GM19395 (cell line): ENCODE data around the gene TXNDC2.
"Not testable (repeated sequence)": the region's sequence is repeated elsewhere in the genome, so short reads cannot be mapped to it uniquely, and the experiment has no call there.

ENCODE experiments used
- ATAC-seq: cut with Tn5 transposase; IDR thresholded peaks from one replicate; pipeline ENCODE4 v1.9.1; 2021; ENCODE audit warnings: mild to moderate bottlenecking, moderate library complexity; ENCODE audit not compliant: unreplicated experiment

TXNDC2 gene

GRCh38 chr18:9884090-9884489 is 1.7 kb upstream of the TXNDC2 start:
- no peak for ATAC-seq

- no peak for ATAC-seq
Observed at GRCh38 chr18:9884532-9885140, 1.1 kb upstream of the TXNDC2 start.

- no peak for ATAC-seq
Observed at GRCh38 chr18:9886005-9886348, 204 bp downstream of the TXNDC2 start.

GRCh38 chr18:9887992-9888391 is 2.2 kb downstream of the TXNDC2 start:
- ATAC-seq, result no peak

DNA sequence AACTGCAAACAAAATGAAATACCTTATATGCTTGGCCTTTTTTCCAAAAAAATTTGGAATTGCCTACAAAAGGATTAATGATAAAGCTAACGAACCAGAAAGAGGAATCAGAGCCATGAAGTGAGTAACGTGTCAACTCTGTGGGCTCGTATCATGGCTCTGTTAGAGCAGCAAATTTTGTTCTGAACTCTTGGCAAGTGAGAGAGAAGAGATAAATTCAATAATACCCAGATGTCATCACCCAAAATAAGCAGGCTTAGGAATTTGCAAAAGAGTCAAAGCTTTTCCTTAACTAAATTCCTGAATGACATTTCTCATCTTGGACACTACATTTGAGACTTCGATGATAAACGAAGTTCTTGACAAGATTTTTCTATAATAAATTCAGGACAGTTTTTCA is 4.4 kb downstream of the TXNDC2 start:
- no peak for ATAC-seq

- ATAC-seq, result no peak
Observed at GRCh38 chr18:9890957-9891356, 5.2 kb downstream of the TXNDC2 start.

- not testable (repeated sequence) for ATAC-seq
Observed at GRCh38 chr18:9891515-9891914, 5.7 kb downstream of the TXNDC2 start.

DNA sequence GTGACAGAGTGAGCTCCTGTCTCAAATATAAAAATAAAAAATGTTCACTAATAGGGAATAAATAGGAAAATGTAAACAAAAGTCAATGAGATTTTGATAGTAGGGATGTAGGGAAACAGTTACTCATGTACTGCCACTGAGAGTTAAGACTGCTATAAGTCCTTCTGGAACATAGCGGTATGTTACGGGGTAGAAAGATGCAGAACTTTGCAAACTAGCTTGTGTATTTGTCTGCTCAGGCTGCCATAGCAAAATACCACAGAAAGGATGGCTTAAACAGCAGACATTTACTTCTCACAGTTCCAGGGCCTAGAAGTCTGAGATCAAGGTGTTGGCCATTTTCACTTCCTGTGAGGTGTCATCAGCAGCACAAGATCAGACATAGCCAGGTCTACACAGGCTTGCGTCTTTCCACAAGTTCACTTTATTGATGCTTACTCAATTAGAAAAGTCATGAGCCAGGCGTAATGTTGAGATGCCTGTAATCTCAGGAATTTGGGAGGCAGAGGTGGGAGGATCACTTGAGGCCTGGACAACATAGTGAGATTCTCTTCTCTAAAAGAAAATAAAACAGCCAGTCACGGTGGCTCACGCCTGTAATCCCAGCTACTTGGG is 8.8 kb downstream of the TXNDC2 start:
- no peak for ATAC-seq

DNA sequence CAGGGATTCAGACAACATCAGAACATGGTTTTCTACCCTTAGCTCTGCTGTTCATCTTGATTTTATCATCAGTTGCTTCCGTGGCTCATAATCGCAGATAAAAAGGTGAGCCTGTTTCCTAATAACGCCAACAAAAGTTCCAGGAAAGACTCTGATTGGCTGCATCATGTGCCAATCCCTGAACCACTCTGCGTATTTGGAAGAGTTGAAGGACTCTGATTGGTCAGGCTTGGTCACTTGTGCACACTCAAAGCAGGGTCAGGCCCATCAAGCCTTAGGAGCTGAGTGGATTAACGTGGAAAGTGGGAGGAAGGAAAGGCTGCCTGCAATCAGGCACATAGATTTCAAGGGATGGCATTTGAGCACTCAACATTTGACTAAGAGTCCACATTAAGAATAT is 11.4 kb downstream of the TXNDC2 start:
- no peak for ATAC-seq

DNA sequence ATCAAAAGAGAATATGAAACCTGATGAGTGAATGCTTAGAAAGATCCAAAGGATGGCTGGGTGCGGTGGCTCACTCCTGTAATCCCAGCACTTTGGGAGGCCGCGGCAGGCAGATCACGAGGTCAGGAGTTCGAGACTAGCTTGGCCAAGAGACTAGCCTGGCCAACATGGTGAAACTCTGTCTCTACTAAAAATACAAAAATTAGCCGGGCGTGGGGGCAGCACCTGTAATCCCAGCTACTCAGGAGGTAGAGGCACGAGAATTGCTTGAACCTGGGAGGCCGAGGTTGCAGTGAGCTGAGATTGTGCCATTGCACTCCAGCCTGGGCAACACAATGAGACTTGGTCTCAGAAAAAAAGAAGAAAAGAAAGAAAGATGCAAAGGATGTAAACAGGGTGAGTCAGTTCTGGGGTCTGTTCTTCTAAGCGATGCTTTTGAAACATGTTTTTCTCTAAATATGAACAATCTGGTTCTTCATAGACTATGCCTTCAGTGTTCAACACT is 12.1 kb downstream of the TXNDC2 start:
- not testable (repeated sequence) for ATAC-seq

DNA sequence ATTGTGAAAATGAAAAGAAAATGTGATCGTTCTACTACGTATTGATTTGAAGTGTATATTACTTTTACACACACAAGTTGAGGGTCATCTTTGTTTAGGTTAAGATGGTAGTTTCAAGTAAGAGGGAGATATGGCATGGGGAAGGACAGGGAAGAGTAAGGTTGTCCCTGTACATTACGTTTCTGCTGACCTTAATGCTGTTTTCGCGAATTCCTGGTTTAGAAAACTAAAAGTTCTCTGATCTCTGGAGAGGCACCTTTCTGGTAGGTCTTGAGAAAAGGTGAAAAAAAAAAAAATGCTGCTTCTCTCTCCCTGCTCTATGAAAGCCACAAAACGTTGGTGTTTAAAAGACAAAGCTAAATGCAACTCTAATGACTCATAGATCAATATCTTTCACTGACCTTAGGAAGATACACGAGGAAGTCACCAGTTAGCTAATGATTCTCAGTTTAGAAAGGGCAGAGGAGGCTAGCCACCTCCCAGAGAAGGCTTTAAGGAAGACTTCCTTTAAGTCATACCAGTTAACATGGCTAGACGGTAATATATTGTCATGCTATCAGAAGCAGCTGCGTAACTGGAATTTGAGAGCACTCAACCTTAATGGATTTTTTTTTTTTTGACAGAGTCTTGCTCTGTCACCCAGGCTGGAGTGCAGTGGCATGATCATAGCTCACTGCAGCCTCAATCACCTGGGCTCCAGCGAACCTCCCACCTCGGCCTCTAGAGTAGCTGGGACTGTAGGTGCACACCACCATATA is 13.2 kb downstream of the TXNDC2 start:
- ATAC-seq, result no peak

GRCh38 chr18:9899550-9899930 is 13.8 kb downstream of the TXNDC2 start:
- ATAC-seq, result not testable (repeated sequence)

DNA sequence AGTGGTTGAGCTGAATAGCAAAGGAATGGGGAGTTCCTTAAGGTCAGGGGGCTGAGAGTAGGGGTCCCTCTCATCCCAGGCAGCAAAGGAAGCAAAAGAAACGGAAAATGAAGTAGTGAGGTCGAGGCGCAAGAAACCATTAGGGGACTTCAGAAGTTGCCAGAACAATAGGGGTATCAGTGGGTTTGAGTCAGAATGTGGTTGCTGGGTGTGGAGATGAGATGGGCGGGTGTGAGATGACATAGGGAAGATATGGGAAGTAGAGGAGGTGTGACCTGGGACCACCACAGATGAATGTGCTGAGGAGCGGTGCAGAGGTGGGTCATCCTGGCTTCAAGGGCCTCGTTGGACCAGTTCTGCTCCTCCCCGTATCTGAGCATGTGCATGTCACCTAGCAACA is 14.9 kb downstream of the TXNDC2 start:
- no peak for ATAC-seq

GRCh38 chr18:9901377-9901776 is 15.6 kb downstream of the TXNDC2 start:
- no peak for ATAC-seq

- ATAC-seq, result not testable (repeated sequence)
Observed at GRCh38 chr18:9902264-9902663, 16.5 kb downstream of the TXNDC2 start.

GRCh38 chr18:9902832-9903231 is 17.1 kb downstream of the TXNDC2 start:
- no peak for ATAC-seq

DNA sequence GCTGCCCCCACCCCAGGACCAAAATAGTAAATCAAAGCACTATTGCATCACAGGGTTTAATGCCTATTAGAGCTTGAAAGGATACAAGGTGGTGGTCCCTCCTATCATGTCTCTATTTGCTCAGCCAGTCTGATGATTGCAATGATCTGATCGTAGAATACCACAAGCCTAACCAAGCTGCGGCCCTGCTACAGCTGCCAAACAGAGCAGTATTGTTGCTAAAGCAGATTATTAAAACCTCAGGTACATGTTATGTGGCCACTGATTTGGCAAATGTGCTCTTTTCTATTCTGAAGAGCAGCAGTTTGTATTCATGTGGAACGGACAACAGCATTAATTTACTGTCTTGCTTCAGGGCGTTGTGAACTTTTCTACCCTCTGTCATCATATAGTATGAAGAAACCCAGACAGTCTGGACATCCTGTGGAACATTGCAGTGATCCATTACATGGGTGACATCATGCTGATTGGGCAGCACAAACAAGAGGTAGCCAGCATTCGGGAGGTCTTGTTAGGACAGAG is 19.7 kb downstream of the TXNDC2 start:
- ATAC-seq, result no peak

DNA sequence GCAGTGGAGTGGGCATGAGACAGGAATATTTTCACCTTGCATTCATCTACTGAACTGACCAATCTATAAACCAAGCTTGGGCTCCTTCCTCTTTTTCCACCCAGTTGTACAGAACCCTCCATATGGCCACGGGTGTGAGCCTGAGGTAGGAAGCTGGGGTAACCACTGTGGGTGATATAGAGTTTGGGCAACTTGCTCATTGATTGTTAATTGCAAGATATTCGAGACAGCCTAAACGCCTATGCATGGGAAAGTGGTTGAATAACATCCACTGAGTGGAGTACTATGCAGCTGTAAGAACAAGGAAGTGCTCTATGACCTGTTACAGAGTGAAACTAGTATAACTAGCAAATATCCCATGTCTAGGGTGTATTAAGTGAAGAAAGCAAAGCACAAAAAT is 20.7 kb downstream of the TXNDC2 start:
- no peak for ATAC-seq

GRCh38 chr18:9907867-9908266 is 22.1 kb downstream of the TXNDC2 start:
- no peak for ATAC-seq

- ATAC-seq, result no peak
Observed at GRCh38 chr18:9910071-9910470, 24.3 kb downstream of the TXNDC2 start.

- ATAC-seq, result no peak
Observed at GRCh38 chr18:9910661-9911060, 24.9 kb downstream of the TXNDC2 start.

GRCh38 chr18:9911226-9911625 is 25.5 kb downstream of the TXNDC2 start:
- ATAC-seq, result no peak
